SIG-M5 (cell line): Measurements from ENCODE around the gene PRAMEF13.
"Not testable (repeated sequence)": the region's sequence is repeated elsewhere in the genome, so short reads cannot be mapped to it uniquely, and the experiment has no call there.

ENCODE experiments used
- DNase-seq: peaks from one replicate; lab custom pipeline; 2025; lab: John Stamatoyannopoulos, UW

Gene PRAMEF13

GRCh38 chr1:13165531-13165930 lies 35.7 kb downstream of the PRAMEF13 start, which contains the start of gene HNRNPCL4:
Gene HNRNPCL4 (minus strand): TSS chr1:13165631. CDS start chr1:13165467, 164 bp downstream.
- DNase-seq = not testable (repeated sequence)

DNA sequence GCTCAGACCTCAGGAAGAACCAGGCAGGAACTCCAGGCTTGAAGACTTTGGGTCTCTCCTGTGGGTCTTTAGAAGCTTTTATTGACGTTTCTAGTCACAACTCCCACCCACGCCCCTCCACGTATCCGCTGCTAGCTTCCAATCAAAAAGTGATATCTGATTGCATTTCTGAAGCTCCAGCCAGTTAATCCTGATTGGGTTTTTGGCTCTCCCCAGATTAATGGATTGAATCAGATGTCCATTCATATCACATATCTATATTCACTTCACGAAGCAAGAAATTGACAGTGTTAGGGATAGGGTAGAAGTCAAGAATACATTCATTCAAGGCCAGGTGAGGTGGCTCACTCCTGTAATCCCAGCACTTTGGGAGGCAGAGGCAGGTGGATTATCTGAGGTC lies 45.3 kb downstream of the PRAMEF13 start, which contains the start of gene PRAMEF26:
TSS of gene PRAMEF26 (minus strand) at position 101 of the 400 bp plus-strand sequence. CDS start 2,914 bp downstream, outside the sequence.
- DNase-seq = not testable (repeated sequence)
